HG02610 (cell line): ENCODE data around the gene CLECL1.
A peak's percentile ranks its signal among the peaks of the same experiment; 100 is the strongest.
"Not testable (repeated sequence)": the region's sequence is repeated elsewhere in the genome, so short reads cannot be mapped to it uniquely, and the experiment has no call there.

Experiments
- ATAC-seq: cut with Tn5 transposase; IDR thresholded peaks from one replicate; pipeline ENCODE4 v1.9.1; 2021; ENCODE audit warnings: mild to moderate bottlenecking, moderate library complexity; ENCODE audit not compliant: unreplicated experiment

The CLECL1 gene

DNA sequence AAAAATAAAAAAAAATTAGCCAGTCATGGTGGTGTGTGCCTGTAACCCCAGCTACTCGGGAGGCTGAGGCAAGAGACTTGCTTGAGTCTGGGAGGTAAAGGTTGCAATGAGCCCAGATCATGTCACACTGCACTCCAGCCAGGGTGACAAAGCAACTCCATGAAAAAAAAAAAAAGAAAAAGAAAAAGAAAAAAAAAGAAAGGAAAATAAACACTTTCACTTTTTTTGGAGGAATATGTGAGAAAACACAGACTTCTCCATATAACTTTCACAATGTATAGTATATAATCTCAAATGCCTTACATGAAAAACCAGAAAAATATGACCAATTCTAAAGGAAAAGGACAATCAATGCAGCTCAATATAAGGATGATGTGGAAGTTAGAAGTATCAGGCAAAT is 8.9 kb downstream of the CLECL1 start:
- no peak for ATAC-seq

DNA sequence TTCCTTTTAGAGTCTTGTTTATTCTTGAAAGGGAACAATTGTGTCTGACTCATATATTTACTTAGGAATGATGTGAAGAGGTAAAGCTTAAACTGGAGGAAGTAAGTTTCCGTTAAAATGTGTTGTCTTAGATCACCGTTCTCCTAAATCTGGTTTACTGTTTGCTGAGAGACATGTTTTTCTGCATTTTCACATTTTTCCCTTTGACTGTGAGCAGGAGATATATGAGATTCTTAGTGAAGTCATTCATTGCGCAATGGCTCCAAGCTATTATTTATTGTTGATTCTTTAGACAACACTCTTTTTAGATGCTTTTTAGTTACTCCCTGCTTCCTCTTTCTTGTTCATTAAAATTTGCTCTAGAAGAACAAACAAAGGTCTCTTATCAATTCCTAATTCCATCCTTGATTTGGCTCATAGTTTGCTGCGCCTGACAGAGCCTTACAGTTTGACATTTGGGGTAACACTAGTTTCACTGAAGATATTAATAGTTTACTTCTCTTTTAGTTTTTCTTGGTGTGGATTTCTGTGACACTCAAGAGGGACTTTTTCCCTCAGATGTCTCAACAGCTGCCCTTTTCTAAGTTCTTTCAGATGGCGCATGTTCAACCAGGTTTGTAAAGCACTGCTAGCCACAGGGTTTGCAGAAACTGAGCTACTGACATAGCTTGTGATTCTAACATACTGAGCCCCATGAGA is 11.4 kb downstream of the CLECL1 start:
- peak; percentile 66 for ATAC-seq

DNA sequence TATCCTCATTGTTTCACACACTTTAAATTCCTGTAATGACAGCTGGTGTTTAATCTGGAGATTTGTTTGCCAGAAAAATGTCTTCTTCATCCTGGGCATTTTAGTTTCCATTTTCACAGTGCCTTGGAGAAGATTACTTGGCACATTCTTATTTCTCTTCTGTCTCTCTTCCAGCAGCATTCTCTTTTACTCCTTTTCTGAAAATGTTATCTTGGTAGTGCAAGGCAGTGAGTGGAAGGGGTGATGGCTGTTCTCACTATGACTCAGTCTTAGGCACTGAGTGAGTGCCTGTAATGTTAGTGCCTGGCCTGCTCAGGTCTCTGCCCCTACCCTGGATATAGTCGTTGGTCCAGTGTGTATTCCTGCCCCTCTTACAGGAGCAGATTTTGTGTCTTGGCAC is 13.1 kb downstream of the CLECL1 start:
- no peak for ATAC-seq

DNA sequence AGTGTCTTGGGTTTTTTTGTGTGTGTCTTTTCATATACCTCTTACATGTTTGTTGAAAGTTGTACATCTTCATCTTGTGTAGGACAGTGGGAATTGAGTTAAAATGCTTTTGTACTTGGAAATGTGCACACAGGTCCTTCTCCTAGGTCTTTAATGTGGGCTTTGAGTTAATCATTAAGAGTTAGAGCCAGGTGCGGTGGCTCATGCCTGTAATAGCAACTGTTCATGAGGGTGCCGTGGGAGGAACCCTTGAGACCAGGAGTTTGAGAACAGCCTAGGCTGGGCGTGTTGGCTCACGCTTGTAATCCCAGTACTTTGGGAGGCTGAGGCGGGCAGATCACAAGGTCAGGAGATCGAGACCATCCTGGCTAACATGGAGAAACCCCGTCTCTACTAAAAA is 13.9 kb downstream of the CLECL1 start:
- no peak for ATAC-seq

DNA sequence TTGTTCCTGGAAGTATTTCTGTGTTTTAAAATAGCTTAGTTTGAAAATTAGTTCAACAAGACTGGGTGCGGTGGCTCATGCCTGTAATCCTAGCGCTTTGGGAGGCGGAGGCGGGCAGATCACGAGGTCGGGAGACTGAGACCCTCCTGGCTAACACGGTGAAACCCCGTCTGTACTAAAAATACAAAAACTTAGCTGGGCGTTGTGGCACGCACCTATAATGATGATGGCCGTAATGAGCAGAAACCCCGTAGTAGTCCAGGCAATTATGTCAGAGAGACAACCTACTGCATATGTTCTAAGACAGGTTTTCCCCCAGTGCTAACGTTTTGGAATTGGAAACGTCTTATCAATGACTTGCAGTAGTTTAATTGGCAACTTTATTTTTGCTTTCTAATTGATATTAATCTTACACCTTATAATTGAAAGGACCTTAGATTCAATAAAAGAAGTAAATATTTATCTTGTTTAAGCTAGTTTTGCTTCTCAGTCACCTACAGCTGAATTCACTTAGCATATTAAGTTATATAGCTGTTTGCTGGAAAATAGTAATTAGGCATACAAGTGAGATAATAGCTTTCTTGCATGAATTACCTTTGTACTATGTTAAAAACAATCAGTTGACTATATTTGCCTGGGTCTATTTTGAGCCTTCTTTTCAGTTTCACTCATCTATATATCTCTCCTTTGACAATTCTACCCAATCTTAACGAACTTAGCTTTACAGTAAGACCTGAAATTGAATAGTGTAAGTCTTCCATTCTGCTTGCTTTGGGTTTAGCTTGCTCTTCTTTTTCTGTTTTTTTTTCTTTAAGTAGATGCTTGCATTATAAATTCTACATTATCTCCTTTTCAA is 15.6 kb downstream of the CLECL1 start:
- no peak for ATAC-seq

DNA sequence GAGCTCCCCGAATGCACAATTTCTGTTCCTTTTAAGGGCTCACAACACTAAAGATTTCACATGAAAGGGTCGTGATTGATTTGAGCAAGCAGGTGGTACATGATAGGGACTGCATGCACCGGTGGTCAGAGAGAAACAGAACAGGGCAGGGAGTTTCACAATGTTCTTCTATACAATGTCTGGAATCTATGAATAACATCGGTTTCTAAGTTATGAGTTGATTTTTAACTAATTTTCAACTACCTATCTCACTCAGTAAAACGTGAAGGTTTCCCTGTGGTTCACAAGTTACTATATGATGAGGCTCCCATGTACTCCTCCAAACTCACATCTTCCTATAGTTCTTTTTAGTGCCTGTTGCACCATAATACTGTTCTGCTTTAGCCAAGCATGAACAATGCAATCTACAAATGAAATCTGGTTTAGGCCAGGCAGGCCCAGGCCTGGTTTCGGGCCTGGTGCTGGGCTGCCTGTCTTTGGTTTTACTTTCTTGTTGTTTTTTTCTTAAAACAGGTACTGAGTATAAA is 19.8 kb downstream of the CLECL1 start:
- ATAC-seq, result peak; percentile 84

DNA sequence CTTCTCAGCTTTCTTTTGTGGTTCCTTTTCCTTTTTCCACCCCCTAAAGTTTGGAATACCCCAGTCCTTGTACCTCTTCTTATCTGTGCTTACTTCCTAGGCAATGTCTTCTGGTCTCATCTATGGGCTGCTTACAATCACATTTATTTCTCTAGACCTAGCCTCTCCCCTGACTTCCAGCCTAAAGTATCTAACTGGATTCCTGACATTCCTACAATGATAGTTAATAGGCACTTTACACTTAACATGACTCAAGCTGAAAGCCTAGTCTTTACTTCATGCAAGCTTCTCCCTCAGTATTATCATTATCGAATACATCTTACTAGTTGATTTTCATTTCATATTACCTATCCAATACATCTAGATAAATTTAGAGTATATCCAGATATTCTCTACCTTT is 21.2 kb downstream of the CLECL1 start:
- ATAC-seq, result no peak

DNA sequence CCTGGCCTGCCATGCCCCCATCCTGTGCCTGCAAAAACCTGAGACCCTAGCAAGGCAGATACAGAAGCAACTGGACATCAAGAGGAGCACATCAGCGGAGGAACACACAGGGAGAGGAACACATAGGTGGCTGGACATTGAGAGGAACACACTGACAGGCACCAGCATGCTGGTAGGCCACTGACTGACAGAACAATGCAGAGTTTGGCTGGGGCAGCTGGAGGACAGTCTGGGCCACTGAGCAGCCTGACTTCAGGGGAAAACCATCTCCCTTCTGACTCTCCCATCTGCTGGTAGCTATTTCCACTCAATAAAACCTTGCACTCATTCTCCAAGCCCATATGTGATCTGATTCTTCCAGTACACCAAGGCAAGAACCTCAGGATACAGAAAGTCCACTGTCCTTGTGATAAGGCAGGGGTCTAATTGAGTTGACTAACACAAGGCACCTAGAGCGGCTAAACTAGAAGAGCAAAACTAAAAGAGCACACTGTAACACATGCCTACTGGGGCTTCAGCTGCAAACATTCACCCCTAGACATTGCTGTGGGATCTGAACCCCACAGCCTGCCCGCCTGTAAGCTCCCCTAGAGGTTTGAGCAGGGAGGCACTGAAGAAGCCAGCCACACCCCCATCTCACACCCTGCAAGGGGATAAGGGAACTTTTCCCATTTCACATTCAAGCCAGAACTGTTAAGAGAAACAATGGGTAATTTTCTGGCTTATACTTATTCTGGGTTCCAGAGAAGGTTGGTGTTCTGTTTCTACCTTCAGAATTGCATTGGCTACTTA is 22.1 kb downstream of the CLECL1 start:
- no peak for ATAC-seq

DNA sequence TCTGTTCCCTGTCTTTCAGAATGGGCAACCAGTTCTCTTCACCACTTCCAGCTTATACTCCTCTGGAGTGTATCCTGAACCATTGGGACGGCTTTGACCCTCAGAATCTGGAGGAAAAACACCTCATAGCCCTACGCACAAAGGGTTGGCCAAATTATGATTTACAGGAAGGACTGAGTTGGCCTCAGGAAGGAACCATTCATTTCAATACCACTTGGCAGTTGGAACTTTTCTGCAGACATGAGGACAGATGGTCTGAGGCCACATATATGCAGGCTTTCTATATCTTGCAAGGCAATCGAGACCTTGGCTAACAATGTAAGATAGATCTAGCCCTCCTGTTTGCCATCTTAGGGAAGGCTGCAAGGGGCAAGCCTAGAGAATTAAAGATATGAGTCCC is 24.0 kb downstream of the CLECL1 start:
- no peak for ATAC-seq

DNA sequence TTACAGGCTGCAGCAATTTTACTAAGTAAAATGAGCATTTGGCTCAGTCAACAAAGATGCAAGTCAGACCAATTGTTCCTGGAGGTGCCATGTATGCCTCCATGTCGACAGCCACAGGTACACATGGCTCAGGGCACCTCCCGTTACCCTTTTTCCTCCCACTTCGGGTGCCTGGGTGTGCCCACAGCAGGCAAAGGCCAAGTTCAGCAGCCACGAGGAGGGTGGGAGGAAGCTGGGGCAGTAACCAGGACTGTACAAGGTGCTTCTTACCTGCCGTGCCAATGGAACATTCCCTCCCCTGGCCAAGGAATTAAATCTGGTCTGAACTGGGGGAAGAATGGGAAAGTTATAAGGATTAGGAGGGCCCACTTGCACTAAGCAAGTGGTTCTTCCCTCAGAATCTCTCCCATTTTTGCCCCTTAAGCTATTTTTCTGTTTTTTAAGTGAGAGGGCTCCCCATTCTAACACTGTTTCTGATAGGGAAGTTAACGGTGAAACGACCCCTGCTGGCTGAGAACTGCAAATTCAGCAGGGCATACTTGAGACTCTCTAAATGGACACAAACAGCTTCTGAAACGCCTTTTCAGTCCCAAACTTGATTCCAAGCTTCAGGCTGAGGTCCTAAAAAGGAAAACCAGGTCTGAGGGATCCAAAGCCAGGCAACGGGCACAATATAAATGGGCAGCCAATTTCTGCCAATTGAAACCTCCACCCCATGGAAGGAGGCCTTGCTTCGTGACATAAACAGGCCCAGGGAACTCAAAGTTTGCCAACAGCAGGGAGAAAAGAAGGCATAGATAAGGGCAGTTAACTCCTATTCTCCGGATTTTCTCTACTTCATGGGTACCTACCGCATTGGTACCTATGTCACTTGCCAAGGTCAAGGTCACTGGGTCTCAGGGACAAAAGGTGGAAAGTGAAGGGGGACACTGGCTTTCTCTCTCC is 24.8 kb downstream of the CLECL1 start:
- ATAC-seq, result no peak

DNA sequence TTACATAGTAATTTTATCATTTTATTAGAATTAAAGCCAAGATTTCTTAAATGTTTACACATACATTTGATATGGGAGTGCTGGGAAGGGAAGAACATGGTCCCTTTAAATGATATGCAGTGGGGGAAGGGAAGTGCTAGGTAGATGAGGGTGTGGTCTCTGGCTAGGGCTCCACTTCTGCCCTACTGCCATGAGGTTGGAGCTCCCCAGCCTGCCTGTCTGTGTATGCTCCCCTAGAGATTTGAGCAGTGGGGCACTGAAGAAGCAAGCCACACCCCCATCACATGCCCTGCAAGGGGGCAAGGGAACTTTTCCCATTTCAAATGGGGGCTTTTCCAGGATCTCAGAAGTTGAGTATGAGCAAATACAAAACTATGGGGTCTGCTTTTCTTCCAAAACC is 25.5 kb downstream of the CLECL1 start:
- no peak for ATAC-seq

DNA sequence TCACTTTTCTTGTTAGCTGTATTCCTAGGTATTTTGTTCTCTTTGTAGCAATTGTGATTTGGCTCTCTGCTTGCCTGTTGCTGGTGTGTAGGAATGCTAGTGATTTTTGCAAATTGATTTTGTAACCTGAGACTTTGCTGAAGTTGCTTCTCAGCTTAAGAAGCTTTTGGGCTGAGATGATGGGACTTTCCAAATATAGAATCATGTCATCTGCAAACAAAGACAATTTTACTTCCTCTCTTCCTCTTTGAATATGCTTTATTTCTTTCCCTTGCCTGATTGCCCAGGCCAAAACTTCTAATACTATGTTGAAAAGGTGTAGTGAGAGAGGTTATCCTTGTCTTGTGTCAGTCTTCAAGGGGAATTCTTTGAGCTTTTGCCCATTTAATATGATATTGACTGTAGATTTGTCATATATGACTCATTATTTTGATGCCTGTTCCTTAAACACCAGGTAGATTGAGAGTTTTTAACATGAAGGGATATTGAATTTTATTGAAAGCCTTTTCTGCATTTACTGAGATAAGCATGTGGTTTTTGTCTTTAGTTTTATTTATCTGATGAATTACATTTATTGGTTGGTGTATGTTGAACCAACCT is 26.7 kb downstream of the CLECL1 start:
- ATAC-seq, result no peak

DNA sequence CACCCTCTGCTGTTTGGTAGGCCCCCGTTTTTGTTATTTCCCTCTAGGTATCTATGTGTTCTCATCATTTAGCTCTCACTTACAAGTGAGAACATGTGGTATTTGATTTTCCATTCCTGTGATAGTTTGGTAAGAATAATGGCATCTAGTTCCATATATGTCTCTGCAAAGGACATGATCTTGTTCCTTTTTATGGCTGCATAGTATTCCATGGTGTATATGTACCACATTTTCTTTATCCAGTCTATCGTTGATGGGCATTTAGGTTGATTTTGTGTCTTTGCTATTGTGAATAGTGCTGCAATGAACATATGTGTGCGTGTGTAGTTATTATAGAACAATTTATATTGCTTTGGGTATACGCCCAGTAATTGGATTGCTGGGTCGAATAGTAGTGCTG is 28.3 kb downstream of the CLECL1 start:
- ATAC-seq, result not testable (repeated sequence)

DNA sequence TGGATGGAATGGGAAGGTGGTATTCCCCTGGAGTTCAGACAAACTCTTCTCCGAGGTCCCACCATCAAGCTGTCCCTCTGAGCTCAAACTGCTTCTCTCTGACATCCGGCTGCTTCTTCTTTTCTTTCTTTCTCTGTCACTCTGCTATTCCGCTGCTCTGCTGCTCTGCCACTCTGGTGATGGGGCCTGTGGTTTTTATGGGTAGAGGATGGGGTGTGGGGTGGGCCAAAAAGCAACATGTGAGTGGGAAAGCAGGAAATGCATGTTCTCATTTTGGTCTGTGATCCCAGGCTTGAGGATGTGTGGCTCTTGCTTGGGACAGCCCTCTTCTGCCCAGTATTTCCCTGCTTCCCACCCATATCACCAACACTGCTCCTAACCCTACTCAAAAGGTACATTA is 30.6 kb downstream of the CLECL1 start:
- no peak for ATAC-seq

DNA sequence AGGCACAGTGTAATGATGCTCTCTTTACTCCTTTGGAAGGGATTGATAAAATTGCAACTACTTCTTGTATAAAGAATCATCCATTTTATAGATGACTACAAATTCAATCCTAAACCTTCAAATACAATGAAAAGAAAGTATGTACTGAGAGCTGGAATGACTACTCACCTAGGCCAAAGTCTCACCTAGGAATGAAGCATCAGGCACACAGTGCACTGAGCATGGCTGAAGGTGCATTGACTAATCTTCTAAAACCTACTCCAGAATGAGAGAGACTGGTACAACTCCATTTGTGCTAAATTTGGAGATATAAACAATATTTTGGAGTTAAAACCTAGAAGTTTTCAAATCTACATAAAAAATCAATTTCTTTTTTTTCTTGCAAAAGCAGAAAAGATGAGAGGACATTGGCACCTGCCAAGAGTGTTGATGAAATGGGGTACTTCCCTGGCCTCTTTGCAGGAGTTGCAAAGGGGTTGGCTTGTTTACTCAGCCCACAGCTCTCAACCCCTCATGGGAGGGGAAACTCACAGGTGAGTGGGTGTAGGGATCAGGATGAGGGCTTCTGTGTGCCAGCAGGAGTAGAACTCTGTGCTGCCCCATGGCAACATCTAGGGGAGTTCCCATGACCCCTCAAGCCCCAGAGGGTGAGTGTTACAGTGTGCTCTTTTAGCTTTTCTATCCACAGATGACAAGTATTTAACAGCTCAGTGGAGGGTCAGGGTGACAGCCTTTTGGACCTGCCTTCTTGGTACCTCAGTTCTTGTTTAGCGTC is 31.3 kb downstream of the CLECL1 start:
- no peak for ATAC-seq

DNA sequence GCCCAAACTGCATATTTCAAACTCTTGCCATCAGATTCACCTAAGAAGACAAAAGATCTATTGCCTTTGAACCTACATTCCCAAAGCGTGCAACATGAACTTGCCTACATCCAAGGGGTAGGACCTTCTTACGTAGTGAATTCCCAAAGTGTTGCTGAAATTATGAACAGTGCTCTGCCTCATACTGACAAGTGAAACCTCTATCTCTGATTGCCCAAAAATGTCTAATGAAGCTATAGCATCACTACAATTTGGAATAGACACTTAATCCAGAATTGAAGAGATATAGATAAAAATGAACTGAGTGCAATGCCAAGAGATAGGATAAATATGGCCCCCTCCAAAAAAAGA is 32.3 kb downstream of the CLECL1 start:
- no peak for ATAC-seq

DNA sequence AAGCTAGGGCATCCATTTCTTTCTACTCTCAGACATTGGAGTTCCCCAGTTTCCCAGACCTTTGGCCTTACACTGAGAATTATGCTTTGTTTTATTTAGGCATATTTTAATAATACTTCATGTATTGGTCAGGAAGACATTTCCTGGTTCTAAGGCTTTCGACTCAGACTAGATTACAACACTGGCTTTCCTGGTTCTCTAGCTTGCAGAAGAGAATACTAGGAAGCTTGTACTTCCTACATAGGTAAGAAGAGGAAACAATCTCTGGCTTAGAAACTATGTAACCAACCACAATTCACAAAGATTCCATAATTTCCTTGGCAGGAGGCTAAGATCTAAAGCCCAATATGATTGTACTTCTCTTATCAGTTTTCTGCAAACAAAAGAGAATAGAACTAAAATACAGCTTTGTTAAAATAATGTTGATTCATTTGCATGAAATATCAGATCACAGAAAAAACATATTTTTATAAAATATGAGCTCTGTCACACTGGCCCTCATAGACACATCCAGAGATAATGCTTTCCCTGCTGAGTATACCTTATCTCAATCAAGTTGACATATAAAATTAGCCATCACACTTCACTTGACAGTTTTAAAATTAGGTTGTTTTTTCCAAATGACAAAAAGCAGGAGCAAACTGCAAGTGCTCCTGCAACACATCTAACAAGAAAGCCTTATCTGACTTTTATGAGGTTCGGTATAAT is 32.8 kb downstream of the CLECL1 start:
- no peak for ATAC-seq

DNA sequence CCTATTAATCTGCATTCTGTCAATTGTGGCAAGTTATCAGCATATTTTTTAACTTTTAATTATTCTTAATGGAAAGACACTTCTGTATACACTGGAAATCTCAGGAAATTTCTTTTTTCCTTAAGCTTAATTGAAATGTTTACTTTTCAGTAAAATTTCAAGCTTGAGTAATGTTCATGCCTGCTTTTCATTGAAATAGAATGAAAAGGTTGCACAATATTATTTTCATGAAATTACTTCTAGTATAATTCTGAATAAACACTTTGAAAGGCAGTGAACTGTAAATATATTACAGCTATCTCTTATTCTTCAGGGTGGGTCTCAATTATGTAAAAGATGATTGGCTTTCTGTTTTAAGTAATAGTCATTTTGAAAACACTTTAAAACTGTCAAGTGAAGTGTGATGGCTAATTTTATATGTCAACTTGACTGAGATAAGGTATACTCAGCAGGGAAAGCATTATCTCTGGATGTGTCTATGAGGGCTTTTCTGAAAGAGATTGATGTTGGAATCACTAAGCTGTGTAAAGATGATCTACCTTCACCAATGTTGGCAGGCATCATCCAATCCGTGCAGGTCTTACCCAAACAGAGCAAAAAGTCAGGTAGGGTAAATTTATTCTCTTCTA is 33.5 kb downstream of the CLECL1 start:
- no peak for ATAC-seq
